NCI-H2196 treated with DMSO at 0.1 percent for 48 hours (cell line): ENCODE data around the gene RBFOX2.

ENCODE experiments used
- DNase-seq: peaks from one replicate; lab custom pipeline; 2025; ENCODE audit not compliant: unreplicated experiment; lab: John Stamatoyannopoulos, UW

RBFOX2 gene

DNA sequence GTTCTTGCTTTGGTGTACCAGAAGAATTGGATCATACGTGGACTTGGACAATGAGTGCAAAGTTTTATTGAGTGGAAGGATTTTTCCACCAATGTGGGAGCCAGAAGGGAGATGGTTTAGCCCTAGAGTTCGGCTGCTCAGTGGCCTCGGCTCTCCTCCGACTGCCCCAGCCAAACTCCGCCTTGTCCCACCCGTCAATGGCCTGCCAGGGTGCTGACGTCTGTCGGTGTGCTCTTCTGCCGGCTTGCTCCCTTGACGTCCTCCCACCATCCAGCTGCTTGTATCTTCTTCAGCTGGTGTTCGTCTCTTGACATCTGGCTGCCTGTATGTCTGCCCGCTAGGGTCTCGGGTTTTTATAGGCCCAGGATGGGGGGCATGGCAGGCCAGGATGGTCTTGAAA lies 156.2 kb downstream of the RBFOX2 start:
- no peak for DNase-seq

DNA sequence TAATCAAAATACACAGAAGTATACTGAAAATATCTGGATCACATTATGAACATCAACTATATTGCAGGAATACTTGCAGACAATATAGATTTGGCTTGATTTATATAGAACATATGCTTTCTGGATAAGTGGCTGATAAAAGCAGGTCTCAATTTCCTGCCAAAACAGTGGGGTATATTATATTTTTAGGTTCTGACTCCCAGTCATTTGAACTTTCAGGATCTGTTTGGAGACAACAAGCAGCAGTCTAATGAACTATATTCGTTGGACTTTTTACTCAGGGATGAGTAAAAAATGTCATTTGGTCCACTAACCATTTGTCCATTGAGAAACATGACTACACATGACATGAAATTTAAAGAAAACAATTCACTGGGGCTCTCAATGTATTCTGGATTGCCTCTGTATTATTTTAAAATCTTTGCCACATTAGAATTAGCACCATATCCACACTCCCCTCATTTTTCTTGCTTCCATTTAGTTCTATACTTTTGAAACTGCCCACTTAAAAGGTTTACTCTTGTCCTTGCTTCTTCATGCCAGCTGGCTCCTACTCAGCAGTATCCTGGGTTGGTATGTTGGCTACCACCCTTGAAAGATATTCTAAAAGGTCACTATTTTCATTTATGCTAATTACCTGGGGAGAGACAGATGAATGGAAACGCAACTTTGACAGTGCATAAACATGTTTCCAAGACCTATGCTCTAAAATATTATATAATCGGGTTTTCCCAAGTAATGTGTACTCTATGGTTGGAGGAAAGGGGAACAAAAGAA lies 157.9 kb downstream of the RBFOX2 start:
- no peak for DNase-seq

DNA sequence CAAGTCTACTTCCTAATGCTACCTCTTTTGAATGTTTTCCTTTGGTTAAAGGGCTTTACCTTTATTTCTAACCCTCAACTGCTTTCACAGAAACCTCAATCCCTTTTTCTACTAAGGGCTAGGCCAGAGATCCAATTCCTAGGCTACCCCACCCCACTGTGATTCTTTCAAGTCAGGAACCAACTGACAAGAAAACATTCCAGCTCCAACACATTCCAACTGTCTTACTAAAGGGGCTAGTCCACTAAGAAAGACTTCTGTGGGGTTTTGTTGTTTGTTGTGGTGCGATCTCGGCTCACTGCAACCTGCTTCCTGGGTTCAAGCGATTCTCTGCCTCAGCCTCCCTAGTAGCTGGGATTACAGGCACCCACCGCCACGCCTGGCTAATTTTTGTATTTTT lies 159.7 kb downstream of the RBFOX2 start:
- no peak for DNase-seq

DNA sequence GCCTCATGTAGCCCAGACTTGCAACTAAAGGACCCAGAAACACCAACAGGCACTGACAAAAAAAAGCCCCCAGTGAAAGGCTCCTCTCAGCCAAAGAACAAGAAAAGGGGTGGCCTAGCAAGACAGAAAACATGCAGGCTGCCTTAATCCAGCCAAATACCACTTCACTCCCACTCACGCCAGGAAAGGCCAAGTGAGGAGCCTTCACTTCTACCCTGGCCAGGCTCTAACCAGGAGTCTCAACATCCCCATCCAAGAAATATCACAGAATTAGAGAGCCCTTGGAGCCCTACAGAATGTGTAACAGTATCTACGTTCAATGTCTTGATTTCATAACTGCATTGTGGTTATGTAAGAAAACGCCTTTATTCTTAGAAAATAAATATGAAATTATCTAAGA lies 162.0 kb downstream of the RBFOX2 start:
- DNase-seq: no peak

DNA sequence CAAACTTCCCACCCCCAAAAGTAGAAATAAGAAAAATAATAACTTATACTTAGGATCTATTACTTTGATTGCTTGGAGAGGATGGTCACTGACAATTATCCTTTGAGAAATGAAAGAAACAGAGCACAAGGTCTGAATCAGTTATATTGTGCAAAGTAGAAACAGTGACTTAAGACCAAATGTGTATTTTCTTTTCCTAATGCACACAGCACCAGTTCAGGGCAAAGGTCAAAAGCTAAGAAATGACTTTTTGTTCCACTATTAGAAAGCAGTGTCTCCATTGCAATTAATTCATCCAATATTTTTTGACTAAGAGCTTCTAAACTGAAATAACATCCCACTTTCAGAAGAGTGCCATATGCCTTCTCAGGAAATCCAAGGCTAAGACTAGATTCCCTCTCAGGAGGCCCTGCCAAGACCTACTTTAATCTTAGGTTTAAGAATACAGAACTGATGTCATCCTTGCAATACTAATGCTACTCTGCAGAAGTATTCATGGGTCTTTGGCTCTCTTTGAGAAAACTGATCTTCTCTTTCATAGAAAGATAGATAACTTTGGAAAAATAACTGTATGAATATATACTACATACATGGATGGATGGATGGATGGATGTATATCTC lies 164.0 kb downstream of the RBFOX2 start:
- no peak for DNase-seq

DNA sequence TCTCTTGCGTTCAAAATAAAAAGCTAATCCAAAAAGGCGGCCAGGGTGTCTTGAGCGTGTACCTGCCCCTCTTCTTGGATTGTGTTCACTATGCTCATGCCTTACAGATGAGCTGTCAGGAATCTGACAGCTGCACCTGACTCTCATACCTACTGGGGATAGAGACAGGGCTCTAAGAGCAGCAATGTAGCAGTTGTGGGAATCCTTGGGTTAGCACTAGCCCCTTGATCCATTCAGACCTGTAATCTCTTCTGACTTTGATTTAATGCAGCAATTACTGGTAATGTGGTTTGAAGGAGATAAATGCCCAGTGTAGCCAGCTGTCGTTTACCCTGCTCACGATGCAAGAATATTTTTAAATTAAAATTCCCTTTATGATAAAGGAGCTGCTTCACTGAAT lies 165.2 kb downstream of the RBFOX2 start:
- no peak for DNase-seq

DNA sequence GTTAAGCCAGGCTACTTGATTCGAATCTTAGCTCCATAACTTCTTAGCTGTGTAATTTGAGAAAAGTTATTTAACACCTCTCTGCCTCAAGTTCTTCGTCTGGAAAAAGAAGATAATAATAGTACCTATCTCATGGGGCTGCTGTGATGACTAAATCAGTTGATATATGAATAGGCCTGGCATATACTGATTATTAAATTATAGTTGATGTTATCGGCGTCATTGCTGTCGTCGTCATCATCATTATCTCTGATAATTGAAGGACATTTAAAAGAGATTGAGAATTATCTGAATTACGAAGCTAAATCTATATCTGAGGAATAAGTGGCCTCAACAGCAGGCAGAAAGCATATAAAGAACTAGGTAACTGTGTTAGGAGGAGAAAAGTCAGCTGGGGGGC lies 165.9 kb downstream of the RBFOX2 start:
- no peak for DNase-seq

DNA sequence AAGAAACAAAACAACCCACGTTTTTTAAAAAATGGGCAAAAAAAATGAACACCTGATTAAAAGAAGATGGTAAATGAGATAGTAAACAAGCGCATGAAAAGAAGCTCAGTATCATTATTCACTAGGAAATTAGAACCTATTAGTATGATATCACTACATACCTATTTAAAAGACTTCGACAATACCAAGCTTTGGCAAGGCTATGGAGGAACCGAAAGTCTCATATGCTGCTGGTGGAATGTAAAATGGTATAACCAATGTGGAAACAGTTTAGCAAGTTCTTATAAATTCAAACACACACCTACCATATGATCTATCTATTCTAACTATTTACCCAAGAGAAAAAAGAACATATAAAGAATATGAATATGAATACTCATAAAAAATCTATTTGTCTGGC lies 167.2 kb downstream of the RBFOX2 start:
- DNase-seq: no peak

DNA sequence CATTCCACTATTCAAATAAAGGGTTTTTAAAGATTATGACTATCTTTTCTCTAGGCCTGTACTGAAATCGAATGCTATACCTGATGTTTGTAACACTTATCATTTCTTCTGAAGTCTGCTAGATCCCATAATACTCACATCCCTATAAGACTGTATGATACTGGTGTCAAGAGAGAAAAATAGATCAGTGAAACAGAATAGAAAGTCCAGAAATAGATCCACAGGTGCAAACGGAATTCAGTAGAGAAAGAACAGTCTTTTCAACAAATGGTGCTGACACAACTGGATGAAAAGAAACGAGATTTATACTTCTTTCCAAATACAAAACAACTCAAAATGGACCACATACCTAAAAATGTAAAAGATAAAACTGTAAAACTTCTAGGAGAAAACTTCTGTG lies 167.8 kb downstream of the RBFOX2 start:
- DNase-seq: no peak

DNA sequence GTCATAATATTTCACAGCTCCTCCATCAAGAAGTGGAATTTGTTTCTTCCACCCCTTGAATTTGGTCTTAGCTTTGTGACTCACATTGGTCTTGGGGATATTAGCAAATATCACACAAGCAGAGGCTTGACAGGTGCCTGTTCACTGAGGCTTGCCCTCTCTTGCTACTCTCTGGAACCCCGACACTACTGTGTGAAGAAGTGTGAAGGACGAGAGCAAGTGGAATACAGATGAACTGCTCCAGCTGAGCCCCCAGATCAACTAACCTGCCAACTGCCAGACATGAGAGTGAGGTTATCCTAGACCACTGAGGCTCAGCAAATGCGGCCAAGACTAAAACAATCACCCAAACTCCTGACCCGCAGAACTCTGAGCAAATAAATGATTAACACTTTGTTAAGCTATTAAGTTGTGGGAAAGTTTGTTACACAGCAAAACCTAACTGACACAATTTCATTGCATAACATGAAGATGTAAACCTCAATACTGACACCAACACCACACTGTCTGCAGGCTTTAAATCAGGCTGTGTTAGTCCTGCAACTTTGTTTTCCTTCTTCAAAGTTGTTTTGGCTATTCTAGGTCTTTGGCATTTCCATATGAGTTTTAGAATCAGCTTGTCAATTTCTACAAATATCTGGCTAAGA lies 168.4 kb downstream of the RBFOX2 start:
- DNase-seq: no peak

DNA sequence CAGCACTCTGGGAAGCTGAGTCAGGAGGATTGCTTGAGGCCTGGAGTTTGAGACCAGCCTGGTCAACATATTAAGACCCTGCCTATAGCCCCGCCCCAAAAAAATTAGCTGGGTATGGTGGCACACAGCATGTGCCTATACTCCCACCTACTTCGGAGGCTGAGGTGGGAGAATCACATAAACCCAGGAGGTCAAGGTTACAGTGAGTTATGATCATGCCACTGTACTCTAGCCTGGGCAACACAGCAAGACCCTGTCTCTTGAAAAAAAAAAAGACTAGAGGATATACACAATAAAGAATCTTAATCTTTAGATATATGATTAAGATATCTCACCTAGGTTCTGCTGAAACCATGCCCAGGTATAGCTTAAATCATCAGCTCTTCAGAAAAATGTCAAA lies 174.3 kb downstream of the RBFOX2 start:
- DNase-seq: no peak

DNA sequence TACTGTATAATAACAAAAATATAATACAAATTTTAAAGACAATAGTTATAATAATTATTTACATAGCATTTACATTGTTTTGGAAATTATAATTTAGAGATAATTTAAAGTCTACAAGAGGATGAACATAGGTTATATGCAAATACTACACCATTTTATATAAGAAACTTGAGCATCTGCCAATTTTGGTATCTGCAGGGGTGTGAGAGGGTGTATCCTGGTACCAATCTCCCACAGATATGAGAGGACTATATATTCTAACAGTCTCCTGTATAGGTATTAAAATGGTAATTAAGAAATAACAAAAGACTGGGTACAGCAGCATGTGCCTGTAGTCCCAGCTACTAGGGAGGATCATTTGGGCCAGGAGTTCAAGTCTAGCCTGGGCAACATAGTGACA lies 176.5 kb downstream of the RBFOX2 start:
- no peak for DNase-seq

DNA sequence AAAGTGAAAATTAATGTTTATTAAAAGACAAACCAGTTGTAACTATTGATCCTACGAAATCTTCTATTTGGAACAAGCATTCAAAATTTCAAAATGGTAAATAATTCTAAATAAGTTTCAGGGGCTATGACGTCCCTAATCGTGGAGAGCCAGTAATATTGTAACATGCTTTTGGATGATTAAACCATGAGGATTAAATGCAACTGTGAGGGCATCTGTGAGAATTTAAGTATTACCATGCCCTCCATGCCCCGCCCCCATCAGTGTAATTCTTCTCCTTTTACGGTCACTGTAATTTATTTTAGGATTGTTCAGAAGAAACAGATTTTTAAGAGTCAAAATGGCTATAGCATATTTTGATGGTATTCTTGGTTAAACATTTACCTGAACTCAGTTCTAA lies 177.8 kb downstream of the RBFOX2 start:
- DNase-seq: no peak

DNA sequence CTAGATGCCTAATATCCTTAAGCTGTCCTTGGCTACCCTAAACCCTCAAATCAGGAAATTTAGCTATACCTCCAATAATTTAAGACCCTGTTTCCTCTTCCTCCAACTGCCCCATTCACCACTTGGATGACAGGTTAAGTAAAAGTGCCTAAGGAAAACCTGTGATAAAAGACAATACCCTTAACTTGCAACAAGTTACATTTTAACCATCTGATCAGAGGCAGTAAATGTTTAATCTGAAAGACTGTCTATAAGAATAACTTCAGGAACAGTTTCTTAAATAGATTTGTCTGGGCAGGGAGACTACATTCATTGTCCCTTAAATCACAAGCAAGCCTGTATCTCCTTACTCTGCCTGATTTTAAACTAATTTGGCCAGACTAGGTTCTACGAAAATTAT lies 181.8 kb downstream of the RBFOX2 start:
- DNase-seq: no peak

DNA sequence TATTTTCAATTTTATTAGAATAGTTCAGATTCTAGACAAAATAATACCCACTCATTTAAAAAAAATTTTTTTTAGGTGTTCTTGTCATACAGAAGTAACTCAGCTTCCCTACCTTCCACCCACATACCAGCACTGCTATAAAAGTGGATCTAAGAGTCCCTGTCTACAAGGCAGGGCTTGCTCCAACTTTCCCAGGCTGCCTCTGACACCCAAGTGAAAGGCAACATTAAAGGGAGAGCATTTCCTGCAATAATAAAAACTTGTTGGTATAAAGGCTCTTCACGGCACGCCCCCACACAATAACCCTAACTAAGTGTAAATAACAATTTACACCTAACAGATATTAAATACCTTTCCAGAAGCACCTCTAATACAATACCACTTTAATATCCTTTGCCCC lies 183.7 kb downstream of the RBFOX2 start:
- no peak for DNase-seq

DNA sequence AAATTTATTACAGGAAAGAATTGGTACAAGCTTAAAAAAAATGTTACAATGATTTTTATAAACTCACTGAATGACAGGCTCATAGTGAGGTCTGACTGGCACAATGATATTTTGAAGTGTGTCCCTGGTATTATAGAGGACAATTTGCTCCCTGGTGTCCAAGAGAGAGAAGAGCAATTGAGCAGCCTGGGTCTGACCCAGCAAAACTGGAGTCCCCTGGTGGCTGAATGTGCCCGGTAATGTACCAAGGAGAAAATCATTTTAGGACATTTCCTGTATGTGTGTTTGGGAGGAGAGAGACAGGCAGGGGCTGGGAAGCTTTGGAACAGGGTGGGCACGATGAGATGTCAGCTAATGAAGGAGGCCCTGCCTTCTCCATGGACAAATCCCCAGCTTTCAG lies 185.7 kb downstream of the RBFOX2 start:
- no peak for DNase-seq

DNA sequence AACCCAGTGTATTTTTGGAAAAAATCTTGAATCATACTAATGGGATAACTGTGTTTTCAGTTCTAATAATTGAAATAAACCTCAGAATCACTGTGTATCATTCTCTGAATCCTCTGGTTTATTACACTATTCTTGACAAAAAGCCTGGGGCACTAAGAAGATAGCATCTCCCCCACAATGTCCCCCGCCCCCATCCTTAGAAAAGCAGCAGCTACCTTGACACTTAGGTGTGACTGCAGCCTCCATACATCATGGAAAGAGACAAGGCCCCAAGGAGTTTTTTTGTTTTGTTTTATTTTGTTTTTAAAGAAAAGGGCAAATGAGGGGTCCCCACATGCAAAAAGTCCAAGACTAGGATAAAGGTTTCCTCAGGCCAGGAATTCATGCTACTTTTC lies 186.1 kb downstream of the RBFOX2 start:
- no peak for DNase-seq

DNA sequence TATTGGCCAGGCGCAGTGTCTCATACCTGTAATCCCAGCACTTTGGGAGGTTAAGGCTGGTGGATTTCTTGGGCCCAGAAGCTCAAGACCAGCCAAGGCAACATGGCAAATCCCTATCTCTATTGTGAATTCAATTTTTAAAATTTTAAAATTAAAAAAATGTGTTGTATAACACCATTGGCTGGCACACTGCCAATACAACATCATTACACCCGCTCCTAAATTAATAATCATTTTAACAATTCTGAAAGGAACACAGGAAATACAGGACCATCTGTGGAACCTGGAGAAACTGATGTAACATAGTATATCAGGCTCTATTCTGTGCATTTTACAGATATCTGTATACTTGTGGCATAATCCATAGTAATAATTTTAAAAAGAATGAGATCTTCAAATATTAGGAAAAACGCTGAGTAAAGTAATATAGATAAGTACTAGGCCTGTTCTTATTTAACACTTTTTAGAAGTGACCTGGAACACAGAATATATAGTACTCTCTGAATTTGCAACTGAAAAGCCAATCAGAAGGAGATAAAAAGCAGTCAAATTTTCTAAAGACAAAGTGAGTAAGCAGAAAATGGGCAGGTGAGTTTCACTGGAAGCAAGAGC lies 186.6 kb downstream of the RBFOX2 start:
- DNase-seq: no peak

DNA sequence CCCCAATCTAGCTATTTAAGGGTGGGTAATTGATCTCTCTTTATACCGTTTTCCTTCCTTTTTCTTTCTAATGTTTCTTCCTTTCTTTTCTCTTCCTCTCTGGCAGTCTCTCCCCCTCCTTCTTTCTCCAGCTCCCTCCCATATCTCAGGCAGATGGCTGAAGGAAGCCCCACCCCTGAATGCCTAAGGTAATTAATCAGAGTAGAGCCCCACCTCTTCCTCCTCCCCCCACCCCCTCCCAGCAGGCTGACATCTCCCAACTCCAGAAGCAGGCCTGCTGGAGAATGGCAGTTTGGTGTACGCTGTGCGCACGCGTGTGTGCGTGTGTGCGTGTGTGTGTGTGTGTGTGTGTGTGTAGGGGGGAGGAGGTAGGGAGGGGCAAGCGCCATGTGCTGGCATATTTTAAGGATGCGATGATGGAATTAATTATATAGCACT lies 188.3 kb downstream of the RBFOX2 start:
- peak; percentile 82 for DNase-seq

DNA sequence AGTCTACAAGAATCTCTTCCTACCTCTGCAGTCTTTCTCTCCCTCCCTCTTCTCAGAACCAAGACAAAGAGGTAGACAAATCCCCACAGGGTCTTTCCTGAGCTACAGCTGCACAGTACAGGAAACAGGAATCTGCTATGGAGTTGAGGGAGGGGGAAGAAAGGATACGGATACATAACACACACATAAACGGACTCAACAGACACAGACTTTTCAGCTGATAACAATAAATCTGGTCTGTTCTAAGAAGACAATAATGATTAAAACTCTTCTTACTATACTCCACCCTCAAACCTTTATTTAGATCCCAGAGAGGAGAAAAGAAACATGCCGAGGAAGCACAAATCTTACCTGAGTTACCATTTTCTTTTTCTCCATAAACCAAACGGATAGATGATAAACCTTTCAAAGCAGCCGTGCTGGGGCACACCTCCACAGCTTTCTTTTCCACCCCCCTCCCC lies 188.8 kb downstream of the RBFOX2 start:
- no peak for DNase-seq

DNA sequence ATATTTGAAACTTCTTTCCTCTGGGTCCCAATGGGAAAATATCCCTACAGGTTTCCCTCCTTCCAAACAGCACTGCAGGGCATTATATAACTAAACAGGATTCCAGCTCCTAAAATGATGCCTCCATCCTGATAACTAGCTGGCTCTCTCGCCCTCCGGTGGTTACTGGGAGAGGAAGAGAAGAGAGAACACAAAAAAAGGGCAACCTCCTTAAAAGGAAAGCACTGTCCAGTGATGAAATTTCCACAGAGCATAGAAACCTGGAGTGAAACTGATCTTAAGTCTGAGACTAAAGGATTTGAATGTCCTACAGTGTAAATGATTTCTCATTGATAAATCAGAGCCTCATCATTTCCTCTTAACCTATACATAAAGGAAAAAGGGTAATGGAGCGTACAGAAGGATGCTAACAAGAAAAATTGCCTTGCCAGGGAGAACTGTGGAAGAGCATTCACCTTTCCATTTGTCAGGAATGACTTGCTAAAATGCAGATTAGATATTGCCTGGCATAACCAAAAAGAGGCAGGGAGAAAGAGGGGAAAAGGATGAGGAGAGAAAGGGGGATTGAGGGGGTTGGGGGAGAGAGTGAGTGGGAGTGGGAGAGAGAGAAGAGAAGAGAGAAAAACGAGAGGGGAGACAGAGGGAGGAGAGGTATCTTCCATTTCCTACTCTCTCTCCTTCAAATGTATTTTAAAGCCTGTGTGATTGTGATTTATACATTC lies 189.6 kb downstream of the RBFOX2 start:
- DNase-seq: no peak
